SU-DHL-6 (cell line): ENCODE measurements around the gene SOX30.

Source experiments
- H2AFZ ChIP-seq: fragments of 200-600 bp; sonication (generic); 2 replicates; pipeline ENCODE4 v1.6.1; 2014; ENCODE audit warnings: low read depth, mild to moderate bottlenecking, moderate library complexity, mixed read lengths, antibody characterized with exemption, low read length; ENCODE audit not compliant: severe bottlenecking
- H3F3A ChIP-seq: fragments of 200-600 bp; shearing (Covaris generic); 2 replicates; pipeline ENCODE4 v1.6.0; 2016; ENCODE audit warnings: antibody characterized with exemption, mild to moderate bottlenecking; ENCODE audit not compliant: insufficient read depth
- H3K27ac ChIP-seq: fragments of 200-600 bp; sonication (generic); 2 replicates; pipeline ENCODE4 v1.5.1; 2016; ENCODE audit warnings: low read depth, mild to moderate bottlenecking, low read length, moderate library complexity, mixed read lengths
- H3K27me3 ChIP-seq: fragments of 200-600 bp; sonication (generic), shearing (Covaris generic); 2 replicates; pipeline ENCODE4 v1.6.0; 2014; ENCODE audit warnings: mild to moderate bottlenecking, low read length
- H3K36me3 ChIP-seq: fragments of 200-600 bp; sonication (generic); 2 replicates; pipeline ENCODE4 v1.6.1; 2014; ENCODE audit warnings: mild to moderate bottlenecking, low read length, mixed read lengths
- H3K4me2 ChIP-seq: fragments of 300-600, 200-600 bp; shearing (Covaris generic), sonication (generic); 2 replicates; pipeline ENCODE4 v1.6.0; 2014; ENCODE audit warnings: low read length, low read depth, mild to moderate bottlenecking; ENCODE audit not compliant: poor library complexity, severe bottlenecking
- H3K4me3 ChIP-seq: fragments of 200-600 bp; sonication (generic); 2 replicates; pipeline ENCODE4 v1.5.1; 2014; ENCODE audit warnings: antibody characterized with exemption, low read length, mild to moderate bottlenecking, mixed read lengths; ENCODE audit not compliant: insufficient read depth, poor library complexity, severe bottlenecking
- H3K79me2 ChIP-seq: fragments of 200-600 bp; sonication (generic); 2 replicates; pipeline ENCODE4 v1.6.1; 2014; ENCODE audit warnings: mild to moderate bottlenecking, low read length, moderate library complexity; ENCODE audit not compliant: insufficient read depth
- H3K9ac ChIP-seq: fragments of 200-600 bp; sonication (generic); 2 replicates; pipeline ENCODE4 v1.7.0; 2014; ENCODE audit warnings: mild to moderate bottlenecking, low read length
- H3K9me2 ChIP-seq: fragments of 200-600 bp; sonication (generic); replicated peaks from 2 replicates; pipeline ENCODE4 v1.6.1; 2014; ENCODE audit warnings: low read length; ENCODE audit not compliant: insufficient read depth
- H3K9me3 ChIP-seq: fragments of 200-600 bp; sonication (generic); 2 replicates; pipeline ENCODE4 v1.6.1; 2014; ENCODE audit warnings: low read length, mixed read lengths; ENCODE audit not compliant: insufficient read depth
- H4K20me1 ChIP-seq: fragments of 200-600 bp; sonication (generic); 2 replicates; pipeline ENCODE4 v1.6.1; 2014; ENCODE audit warnings: low read depth, mild to moderate bottlenecking, antibody characterized with exemption, low read length, moderate library complexity, mixed read lengths
- CTCF ChIP-seq: fragments of 200-600 bp; sonication (generic); IDR thresholded peaks from one replicate; pipeline ENCODE4 v1.5.1; 2017; ENCODE audit warnings: antibody characterized with exemption, mild to moderate bottlenecking, low read length, moderate library complexity; ENCODE audit not compliant: insufficient read depth, poor library complexity, severe bottlenecking
- EZH2phosphoT487 ChIP-seq: fragments of 200-600 bp; sonication (generic), shearing (Covaris generic); conservative IDR thresholded peaks from 2 replicates; pipeline ENCODE4 v1.6.1; 2018; ENCODE audit warnings: mild to moderate bottlenecking, antibody characterized with exemption, low read length, moderate library complexity, mixed read lengths

Gene SOX30

GRCh38 chr5:157594675-157595459 lies 57.4 kb downstream of the SOX30 start:
- peak overlapping the region; percentile 36 for H3K4me2 ChIP-seq
- H3K27ac ChIP-seq = no peak overlapping the region

DNA sequence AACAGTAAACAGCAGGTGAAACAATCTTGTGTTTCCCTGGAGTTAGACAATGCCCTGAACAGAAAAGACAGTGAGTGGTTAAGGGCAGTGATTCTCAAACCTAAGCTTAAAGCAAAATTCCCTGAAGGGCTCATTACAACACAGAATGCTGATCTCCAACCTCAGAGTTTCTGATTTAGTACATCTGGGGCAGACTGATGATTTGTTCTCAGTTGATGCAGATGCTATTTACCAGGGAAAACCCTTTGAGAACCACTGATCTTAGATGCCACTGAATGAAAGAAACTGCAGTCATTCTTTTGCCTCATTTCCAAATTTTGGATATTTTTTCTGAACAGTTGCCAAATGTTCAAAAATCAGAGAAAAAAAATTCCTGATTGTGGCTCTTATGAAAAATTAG lies 58.0 kb downstream of the SOX30 start:
- H3K9me3 ChIP-seq = no peaks in the 10 kb centered on the region
- H3K27ac ChIP-seq = no peak overlapping the region
- H3K9ac ChIP-seq = no peak overlapping the region
- H3K4me2 ChIP-seq = no peak overlapping the region
- no peaks in the 10 kb centered on the region for H3K27me3 ChIP-seq
- H3K9me2 ChIP-seq = no peaks in the 10 kb centered on the region
- H3K4me3 ChIP-seq = no peak overlapping the region
- no peaks in the 10 kb centered on the region for H3K79me2 ChIP-seq
- TF ChIP-seq EZH2phosphoT487 (no peak), CTCF (no peak)
- no peaks in the 10 kb centered on the region for H4K20me1 ChIP-seq
- H3F3A ChIP-seq = peaks cover 21% of the 10 kb centered on the region
- H2AFZ ChIP-seq = no peak overlapping the region
- H3K36me3 ChIP-seq = no peaks in the 10 kb centered on the region

More at GRCh38 chr5:157594675-157595459, 57.4 kb downstream of the SOX30 start:
- no peaks in the 10 kb centered on the region for H3K27me3 ChIP-seq
- TF ChIP-seq CTCF (no peak), EZH2phosphoT487 (no peak)
- no peak overlapping the region for H2AFZ ChIP-seq
- no peaks in the 10 kb centered on the region for H3K9me2 ChIP-seq
- H3K79me2 ChIP-seq = no peaks in the 10 kb centered on the region
- no peaks in the 10 kb centered on the region for H3K36me3 ChIP-seq
- no peaks in the 10 kb centered on the region for H4K20me1 ChIP-seq
- H3F3A ChIP-seq = peaks cover 25% of the 10 kb centered on the region
- H3K9me3 ChIP-seq = no peaks in the 10 kb centered on the region
- H3K9ac ChIP-seq = no peak overlapping the region
- no peak overlapping the region for H3K4me3 ChIP-seq

DNA sequence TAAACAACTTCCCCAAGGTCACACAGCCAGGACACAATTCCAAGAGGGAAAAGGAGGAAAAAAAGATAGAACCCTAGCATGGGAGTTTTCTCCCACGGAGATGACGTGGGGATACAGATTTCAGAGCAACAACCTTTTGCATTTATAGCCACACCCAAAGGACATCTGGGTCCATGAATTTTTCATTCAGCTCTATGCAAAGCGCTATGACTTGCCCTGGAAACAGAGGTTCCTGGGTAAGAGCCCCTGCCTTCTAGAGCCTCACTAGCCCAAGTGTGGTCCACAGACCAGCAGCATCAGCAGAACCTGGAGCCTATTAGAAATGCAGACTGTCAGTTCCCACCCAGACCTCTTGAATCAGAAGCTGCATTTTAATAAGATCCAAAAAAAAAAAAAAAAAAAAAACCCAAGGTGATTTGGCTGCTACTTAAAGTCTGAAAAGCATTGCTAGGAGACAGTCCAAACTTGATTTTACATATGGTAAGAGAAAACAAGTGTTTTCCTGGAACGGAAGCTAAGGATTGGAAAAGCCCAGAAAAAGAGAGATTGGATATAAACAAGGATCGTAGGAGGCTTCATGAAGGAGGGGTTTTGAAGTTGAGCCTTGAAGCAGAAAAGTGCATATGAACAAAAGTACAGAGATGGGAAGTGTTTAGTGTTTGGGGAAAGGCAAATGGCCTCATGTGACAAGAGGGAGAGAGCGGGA lies 59.0 kb downstream of the SOX30 start:
- H3K4me2 ChIP-seq = peak overlapping the region; percentile 72
- peak overlapping the region; percentile 45 for H3K4me3 ChIP-seq
- no peaks in the 10 kb centered on the region for H3K9me3 ChIP-seq
- no peaks in the 10 kb centered on the region for H3K27me3 ChIP-seq
- H2AFZ ChIP-seq = peak overlapping the region; percentile 87
- H3K27ac ChIP-seq = peak overlapping the region; percentile 43
- H3K9me2 ChIP-seq = no peaks in the 10 kb centered on the region
- no peak for TF ChIP-seq EZH2phosphoT487
- H4K20me1 ChIP-seq = no peaks in the 10 kb centered on the region
- H3K9ac ChIP-seq = peak overlapping the region; percentile 43
- H3K36me3 ChIP-seq = no peaks in the 10 kb centered on the region
- no peaks in the 10 kb centered on the region for H3K79me2 ChIP-seq
- H3F3A ChIP-seq = peaks cover 20% of the 10 kb centered on the region

DNA sequence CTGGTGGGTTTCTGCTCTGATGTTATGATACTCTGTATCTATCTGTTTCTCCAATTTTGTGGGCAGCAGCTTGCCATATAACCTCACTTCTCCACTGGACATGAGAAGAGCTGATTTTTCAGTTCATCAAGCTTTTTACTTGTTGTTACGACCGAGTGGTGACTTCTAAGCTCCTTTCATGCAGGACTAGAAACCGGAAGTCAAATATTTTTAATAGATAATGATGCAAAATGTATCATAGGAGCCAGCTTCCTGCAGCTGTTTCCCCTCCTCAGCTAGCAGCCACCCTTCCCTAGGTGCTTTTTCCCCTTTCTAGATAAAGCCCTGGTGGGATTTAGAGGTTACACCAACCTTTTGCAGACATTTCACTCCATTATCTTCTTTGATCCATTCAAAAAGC lies 59.6 kb downstream of the SOX30 start:
- Histone ChIP-seq H3K79me2 (no peaks in the 10 kb centered on the region), H3K27ac (peak overlapping the region; percentile 43), H3K27me3 (no peaks in the 10 kb centered on the region), H3K9me2 (no peaks in the 10 kb centered on the region), H3K36me3 (no peaks in the 10 kb centered on the region), H2AFZ (peak overlapping the region; percentile 87), H4K20me1 (no peaks in the 10 kb centered on the region), H3K9ac (peak overlapping the region; percentile 43), H3K9me3 (no peaks in the 10 kb centered on the region), H3F3A (peaks cover 20% of the 10 kb centered on the region), H3K4me2 (peak overlapping the region; percentile 72), H3K4me3 (peak overlapping the region; percentile 45)
- no peak for TF ChIP-seq EZH2phosphoT487
